ENCODE measurements around the gene ATP8B4. TPM values are rescaled to one million over a fixed set of nuclear protein-coding genes. Genes with fewer than 3 reads are reported as not detected.

Gene ATP8B4
- total and polyA plus RNA-seq, 12 donors: 0.39 to 5.3 (median 1.6) TPM

DNA sequence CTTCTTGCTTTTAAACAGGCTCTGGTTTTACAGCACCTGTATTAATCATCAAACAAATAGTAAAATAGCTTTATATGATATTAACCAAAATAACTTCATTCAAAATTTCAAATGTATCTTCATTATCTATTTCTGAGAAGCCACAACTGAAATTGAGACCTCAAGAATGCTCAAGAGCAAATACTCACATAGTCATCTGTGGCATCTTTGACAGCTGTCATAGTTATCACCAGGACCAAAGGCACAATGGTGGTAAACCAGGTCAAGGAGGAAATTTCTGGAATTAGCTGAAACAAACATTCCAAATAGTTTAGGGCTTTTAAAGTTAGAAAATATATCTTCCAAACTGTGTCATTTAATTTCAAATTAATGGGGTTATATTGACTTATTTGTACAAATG is 74.6 kb downstream of the ATP8B4 start:
- Histone ChIP-seq H3K27ac (no peak overlapping the region), H3K36me3 (peaks cover 0 to 13% (median 0%) of the 10 kb centered on the region in 9 donors), H3K4me3 (no peak overlapping the region), H3K4me1 (no peaks in the 10 kb centered on the region), H3K9me3 (peaks cover 0 to 25% (median 12%) of the 10 kb centered on the region in 11 donors), H3K27me3 (no peaks in the 10 kb centered on the region)
- no peak for DNase-seq
- intact Hi-C loops (cut with DNase I): no loop called here
- ATAC-seq: no peak
- TF ChIP-seq, protein P1, sequence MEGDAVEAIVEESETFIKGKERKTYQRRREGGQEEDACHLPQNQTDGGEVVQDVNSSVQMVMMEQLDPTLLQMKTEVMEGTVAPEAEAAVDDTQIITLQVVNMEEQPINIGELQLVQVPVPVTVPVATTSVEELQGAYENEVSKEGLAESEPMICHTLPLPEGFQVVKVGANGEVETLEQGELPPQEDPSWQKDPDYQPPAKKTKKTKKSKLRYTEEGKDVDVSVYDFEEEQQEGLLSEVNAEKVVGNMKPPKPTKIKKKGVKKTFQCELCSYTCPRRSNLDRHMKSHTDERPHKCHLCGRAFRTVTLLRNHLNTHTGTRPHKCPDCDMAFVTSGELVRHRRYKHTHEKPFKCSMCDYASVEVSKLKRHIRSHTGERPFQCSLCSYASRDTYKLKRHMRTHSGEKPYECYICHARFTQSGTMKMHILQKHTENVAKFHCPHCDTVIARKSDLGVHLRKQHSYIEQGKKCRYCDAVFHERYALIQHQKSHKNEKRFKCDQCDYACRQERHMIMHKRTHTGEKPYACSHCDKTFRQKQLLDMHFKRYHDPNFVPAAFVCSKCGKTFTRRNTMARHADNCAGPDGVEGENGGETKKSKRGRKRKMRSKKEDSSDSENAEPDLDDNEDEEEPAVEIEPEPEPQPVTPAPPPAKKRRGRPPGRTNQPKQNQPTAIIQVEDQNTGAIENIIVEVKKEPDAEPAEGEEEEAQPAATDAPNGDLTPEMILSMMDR (IDR thresholded peaks at IDR 0.05): no peak

DNA sequence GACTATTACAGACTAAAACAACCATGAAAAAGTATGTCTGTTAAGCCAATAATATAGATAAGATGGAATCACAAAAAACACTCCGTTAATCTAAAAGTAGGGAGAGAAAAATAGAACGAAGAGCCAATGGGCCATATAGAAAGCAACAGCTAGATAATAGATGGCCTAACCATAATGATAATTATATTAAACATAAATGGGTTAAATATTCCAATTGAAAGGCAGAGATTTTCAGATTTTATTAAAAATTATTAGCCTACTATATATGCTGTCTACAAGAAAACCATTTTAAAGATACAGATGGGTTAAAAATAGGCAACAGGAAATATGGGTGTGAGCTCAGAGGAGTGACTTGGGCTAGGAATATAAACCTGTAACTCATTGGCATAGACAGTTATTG is 76.3 kb downstream of the ATP8B4 start:
- 89 to 90% methylated on average over 2 of the region's 2 CpGs for WGBS, 2 donors
- Histone ChIP-seq H3K4me3 (no peak overlapping the region), H3K27ac (no peak overlapping the region), H3K36me3 (peaks cover 0 to 13% (median 0%) of the 10 kb centered on the region in 9 donors), H3K4me1 (no peaks in the 10 kb centered on the region), H3K9me3 (peaks cover 0 to 25% (median 12%) of the 10 kb centered on the region in 11 donors), H3K27me3 (no peaks in the 10 kb centered on the region)
- intact Hi-C loops (cut with DNase I): no loop called here
- DNase-seq (no peak), ATAC-seq (no peak)
- TF ChIP-seq, protein P1 (IDR thresholded peaks at IDR 0.05): no peak

DNA sequence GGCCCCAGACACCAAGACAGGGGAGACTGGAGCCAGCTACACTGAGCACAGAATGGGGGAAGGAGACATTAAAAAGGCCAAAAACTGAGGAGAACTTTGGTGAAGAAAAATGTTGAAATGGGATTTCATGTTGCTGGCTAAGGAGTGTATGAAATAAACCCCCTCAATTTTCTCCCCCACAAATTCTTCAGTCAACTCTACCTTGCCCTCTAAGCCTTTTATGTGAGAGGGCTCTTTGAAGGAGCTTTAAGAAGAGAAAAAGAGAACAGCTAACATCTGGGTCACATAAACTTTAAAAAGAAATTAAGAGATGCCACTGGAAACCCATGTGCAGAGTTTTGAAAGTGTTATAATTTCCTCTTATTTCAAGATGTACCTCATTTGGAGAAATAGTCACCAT is 88.6 kb downstream of the ATP8B4 start:
- H3K36me3 ChIP-seq: no peaks in the 10 kb centered on the region
- TF ChIP-seq, protein P1 (IDR thresholded peaks at IDR 0.05): no peak
- H3K9me3 ChIP-seq: peaks cover 0 to 2% (median 0%) of the 10 kb centered on the region in 11 donors
- intact Hi-C loops (cut with DNase I): no loop called here
- H3K27me3 ChIP-seq: no peaks in the 10 kb centered on the region
- H3K27ac ChIP-seq: no peak overlapping the region
- no peaks in the 10 kb centered on the region for H3K4me1 ChIP-seq
- DNase-seq: no peak
- no peak overlapping the region for H3K4me3 ChIP-seq
- ATAC-seq: no peak

DNA sequence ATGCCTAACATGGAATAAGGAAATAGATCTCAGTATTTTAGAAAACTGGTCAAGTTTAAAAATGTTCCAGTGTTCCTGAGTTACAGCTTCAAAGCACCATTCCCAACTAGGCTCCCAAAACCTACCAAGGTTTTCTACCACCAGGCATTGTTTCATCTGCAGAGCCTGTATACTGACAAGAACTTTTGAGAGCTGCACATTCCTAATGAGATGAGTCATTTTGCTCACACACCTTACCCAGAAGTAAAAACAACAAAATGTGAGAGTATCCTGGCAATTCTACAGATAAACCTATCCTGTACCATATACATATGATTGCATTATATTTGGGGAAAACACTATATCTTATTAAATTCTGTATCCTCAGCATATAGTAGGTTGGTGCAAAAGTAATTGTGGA is 90.7 kb downstream of the ATP8B4 start:
- Histone ChIP-seq H3K27ac (no peak overlapping the region), H3K4me1 (peaks cover 0 to 11% (median 6%) of the 10 kb centered on the region in 9 donors), H3K27me3 (no peaks in the 10 kb centered on the region), H3K9me3 (peaks cover 0 to 2% (median 0%) of the 10 kb centered on the region in 11 donors), H3K4me3 (no peak overlapping the region), H3K36me3 (no peaks in the 10 kb centered on the region)
- ATAC-seq: no peak
- intact Hi-C loops (cut with DNase I): no loop called here
- no peak for DNase-seq
- TF ChIP-seq, protein P1 (IDR thresholded peaks at IDR 0.05): no peak
